ENCODE results near the gene DUOX1.

- no peak for TF ChIP-seq CTCF (IDR thresholded peaks at IDR 0.05; ENCODE audit: insufficient read depth, low read length)
- no peak for TF ChIP-seq POLR2AphosphoS5 (IDR thresholded peaks at IDR 0.05; ENCODE audit: low read depth)
- no peak for TF ChIP-seq REST (IDR thresholded peaks at IDR 0.05; ENCODE audit: insufficient replicate concordance, low read depth)
- no peak for TF ChIP-seq GABPA (IDR thresholded peaks at IDR 0.05; ENCODE audit: low read depth)
- no peak for TF ChIP-seq SPI1 (IDR thresholded peaks at IDR 0.05; ENCODE audit: borderline replicate concordance, low read depth)
Measured at GRCh38 chr15:45133561-45133920, 3.7 kb downstream of the DUOX1 start.
